ENCODE data around the gene BLTP3B. TPM values are rescaled to one million over a fixed set of nuclear protein-coding genes. Genes with fewer than 3 reads are reported as not detected.

The BLTP3B gene
- polyA plus RNA-seq, 1 of the 3 experiments (the other 2 are of a cell fraction): 5.8 TPM

DNA sequence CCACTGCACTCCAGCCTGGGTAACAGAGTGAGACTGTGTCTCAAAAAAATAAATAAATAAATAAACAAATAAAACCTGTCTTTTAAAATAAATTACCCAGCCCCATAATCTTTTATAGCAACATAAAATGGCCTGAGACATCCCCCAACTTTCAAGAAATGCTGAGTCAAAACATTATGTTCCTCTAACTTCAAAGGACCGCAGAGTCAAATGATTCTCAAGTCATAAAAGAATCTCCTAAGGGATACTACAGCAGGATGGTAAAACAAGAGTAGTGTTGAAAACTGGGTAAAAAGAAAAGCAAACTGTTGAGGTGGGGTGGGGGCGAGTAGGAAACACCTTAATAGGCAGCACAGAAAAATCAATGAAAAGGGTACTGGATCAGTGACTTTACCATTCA lies 9.5 kb downstream of the BLTP3B start:
- H3K9me3 ChIP-seq: no peaks in the 10 kb centered on the region
- no peak for DNase-seq
- 98% methylated on average over 2 of the region's 2 CpGs for WGBS (ENCODE audit: low lambda C conversion rate)
- H3K4me3 ChIP-seq (ENCODE audit: low read depth in 2 of 2, low read length in 1 of 2): no peak overlapping the region
- H3K27me3 ChIP-seq (ENCODE audit: insufficient read depth): no peaks in the 10 kb centered on the region
- no peak overlapping the region for H3K4me2 ChIP-seq
- ChIA-PET POLR2A (no interaction called here), CTCF (no interaction called here)
- no peak overlapping the region for H3K27ac ChIP-seq (ENCODE audit: low read depth in 2 of 2, low read length in 1 of 2)
- peaks cover 13% of the 10 kb centered on the region; the same call in 1 of the 2 replicates for H4K20me1 ChIP-seq (ENCODE audit: insufficient read depth)
- H3K36me3 ChIP-seq (replicated peaks in 1 of 2; ENCODE audit: control insufficient read depth in 1 of 2, insufficient read depth in 2 of 2, low read length in 1 of 2): no peaks in the 10 kb centered on the region
- H3K79me2 ChIP-seq (ENCODE audit: insufficient read depth): peaks cover 99% of the 10 kb centered on the region
- no peak for TF ChIP-seq RFX5 (IDR thresholded peaks at IDR 0.05; ENCODE audit: low read length)
- no peak for TF ChIP-seq NRF1 (IDR thresholded peaks at IDR 0.05; ENCODE audit: low read depth, low read length)
- TF ChIP-seq NFIC (IDR thresholded peaks at IDR 0.05; ENCODE audit: borderline replicate concordance): no peak
- TF ChIP-seq ELF1 (IDR thresholded peaks at IDR 0.05): no peak
- no peak for TF ChIP-seq PBX3 (IDR thresholded peaks at IDR 0.05)
- TF ChIP-seq USF2 (IDR thresholded peaks at IDR 0.05; ENCODE audit: borderline replicate concordance, low read depth, low read length): no peak
- TF ChIP-seq EZH2phosphoT487 (IDR thresholded peaks at IDR 0.05; ENCODE audit: borderline replicate concordance, low read depth): no peak
- H3K9ac ChIP-seq: no peak overlapping the region
- no peaks in the 10 kb centered on the region for H3K9me2 ChIP-seq
- peaks cover 7 to 25% of the 10 kb centered on the region in 2 experiments for H3K4me1 ChIP-seq (ENCODE audit: control insufficient read depth in 1 of 2, insufficient read depth in 2 of 2, low read depth in 1 of 2, low read length in 1 of 2)
- H3F3A ChIP-seq (replicated peaks; ENCODE audit: insufficient read depth): peaks cover 7% of the 10 kb centered on the region
- no peak overlapping the region for H2AFZ ChIP-seq (ENCODE audit: low read depth)

- no peak overlapping the region for H2AFZ ChIP-seq (ENCODE audit: low read depth)
- no peak overlapping the region; the same call in 1 of the 2 replicates for H3K4me2 ChIP-seq
- H3K9me3 ChIP-seq: no peaks in the 10 kb centered on the region
- H3F3A ChIP-seq (replicated peaks; ENCODE audit: insufficient read depth): peaks cover 7% of the 10 kb centered on the region
- TF ChIP-seq EP300 (IDR thresholded peaks at IDR 0.05; ENCODE audit: borderline replicate concordance in 1 of 2, low read depth in 1 of 2, low read length in 1 of 2) (no peak), TCF12 (IDR thresholded peaks at IDR 0.05) (no peak), NFIC (IDR thresholded peaks at IDR 0.05; ENCODE audit: borderline replicate concordance) (no peak), MAX (IDR thresholded peaks at IDR 0.05; ENCODE audit: low read depth) (no peak), CHD2 (IDR thresholded peaks at IDR 0.05; ENCODE audit: low read length, partially characterized antibody) (no peak), CTCF (IDR thresholded peaks at IDR 0.05) (peak; percentile 54), YY1 (IDR thresholded peaks at IDR 0.05; ENCODE audit: low read depth) (no peak), FOXJ3 (CRISPR knock-in tag; IDR thresholded peaks at IDR 0.05) (no peak), GATA2 (CRISPR knock-in tag; IDR thresholded peaks at IDR 0.05) (no peak), RAD21 (IDR thresholded peaks at IDR 0.05; ENCODE audit: low read length) (peak; percentile 40), ZBTB33 (IDR thresholded peaks at IDR 0.05; ENCODE audit: borderline replicate concordance, low read depth) (no peak)
- TF ChIP-seq, protein P1, sequence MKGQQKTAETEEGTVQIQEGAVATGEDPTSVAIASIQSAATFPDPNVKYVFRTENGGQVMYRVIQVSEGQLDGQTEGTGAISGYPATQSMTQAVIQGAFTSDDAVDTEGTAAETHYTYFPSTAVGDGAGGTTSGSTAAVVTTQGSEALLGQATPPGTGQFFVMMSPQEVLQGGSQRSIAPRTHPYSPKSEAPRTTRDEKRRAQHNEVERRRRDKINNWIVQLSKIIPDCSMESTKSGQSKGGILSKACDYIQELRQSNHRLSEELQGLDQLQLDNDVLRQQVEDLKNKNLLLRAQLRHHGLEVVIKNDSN (IDR thresholded peaks at IDR 0.05; ENCODE audit: borderline replicate concordance, low read depth): no peak
- POLR2A ChIA-PET: no interaction called here
- 0 out of 2 replicates have a peak, but pooled peaks cover 10% of the 10 kb centered on the region for H4K20me1 ChIP-seq (ENCODE audit: insufficient read depth)
- no peak overlapping the region for H3K4me3 ChIP-seq (ENCODE audit: low read depth in 2 of 2, low read length in 1 of 2)
- 10% methylated on average over 1 of the region's 1 CpG for WGBS (ENCODE audit: low lambda C conversion rate)
- H3K27me3 ChIP-seq (ENCODE audit: insufficient read depth): no peaks in the 10 kb centered on the region
- no peak overlapping the region for H3K9ac ChIP-seq
- peak overlapping the region in 1 of 2 experiments; percentile 38; a peak in 2 of 4 replicates for H3K27ac ChIP-seq (ENCODE audit: low read depth in 2 of 2, low read length in 1 of 2)
- peaks cover 96% of the 10 kb centered on the region for H3K79me2 ChIP-seq (ENCODE audit: insufficient read depth)
- no peaks in the 10 kb centered on the region for H3K9me2 ChIP-seq
- H3K4me1 ChIP-seq (ENCODE audit: control insufficient read depth in 1 of 2, insufficient read depth in 2 of 2, low read depth in 1 of 2, low read length in 1 of 2): peaks cover 7 to 29% of the 10 kb centered on the region in 2 experiments
- no peaks in the 10 kb centered on the region for H3K36me3 ChIP-seq (replicated peaks in 1 of 2; ENCODE audit: control insufficient read depth in 1 of 2, insufficient read depth in 2 of 2, low read length in 1 of 2)
- CTCF ChIA-PET: interaction anchor here (0.7 to 2.0 kb wide), 8 partner anchors 10 to 432 kb away, joined by 3 to 9 read pairs (median 4); partner anchors contain the start of gene ACTR6
- peak; percentile 33 for DNase-seq
Measured at GRCh38 chr12:100128512-100128908, 14.2 kb downstream of the BLTP3B start.

Data from SK-N-SH (cell line).